Hepatocyte (in vitro differentiated cells): ENCODE results near the gene CAMSAP1. TPM values are rescaled to one million over a fixed set of nuclear protein-coding genes. Genes with fewer than 3 reads are reported as not detected.

Experiments used
- DNase-seq: peaks from one replicate; pipeline ENCODE4 v3.0.0-alpha.2; 2016; ENCODE audit warnings: low spot score
- H2AFZ ChIP-seq: fragments of 200-600 bp; sonication (generic); 2 replicates; pipeline ENCODE4 v1.6.0; 2016; ENCODE audit warnings: antibody characterized with exemption, mild to moderate bottlenecking
- H3K27ac ChIP-seq: fragments of 200-600 bp; sonication (generic); 2 replicates; pipeline ENCODE4 v1.5.1; 2016; ENCODE audit warnings: mild to moderate bottlenecking
- H3K27me3 ChIP-seq: fragments of 200-600 bp; sonication (generic); 2 replicates; pipeline ENCODE4 v1.6.1; 2016
- H3K36me3 ChIP-seq: fragments of 200-600 bp; sonication (generic); replicated peaks from 2 replicates; pipeline ENCODE4 v1.5.1; 2016; ENCODE audit warnings: low read depth; ENCODE audit not compliant: insufficient read depth
- H3K4me1 ChIP-seq: fragments of 200-600 bp; sonication (generic); 2 replicates; pipeline ENCODE4 v1.5.1; 2016; ENCODE audit warnings: mild to moderate bottlenecking, moderate library complexity; ENCODE audit not compliant: insufficient read depth
- H3K4me2 ChIP-seq: fragments of 200-600 bp; sonication (generic); 2 replicates; pipeline ENCODE4 v1.6.0; 2016
- H3K4me3 ChIP-seq: fragments of 200-600 bp; sonication (generic); 2 replicates; pipeline ENCODE4 v1.5.1; 2016; ENCODE audit warnings: mild to moderate bottlenecking
- H3K79me2 ChIP-seq: fragments of 200-600 bp; sonication (generic); 2 replicates; pipeline ENCODE4 v1.6.0; 2017; ENCODE audit warnings: mild to moderate bottlenecking
- H3K9me2 ChIP-seq: fragments of 200-600 bp; sonication (generic); replicated peaks from 2 replicates; pipeline ENCODE4 v1.6.0; 2017; ENCODE audit warnings: mild to moderate bottlenecking; ENCODE audit not compliant: insufficient read depth
- H3K9me3 ChIP-seq: fragments of 200-600 bp; sonication (generic); 2 replicates; pipeline ENCODE4 v1.5.1; 2016; ENCODE audit warnings: low read depth, mild to moderate bottlenecking
- H4K20me1 ChIP-seq: fragments of 200-600 bp; sonication (generic); 2 replicates; pipeline ENCODE4 v1.6.0; 2016; ENCODE audit warnings: mild to moderate bottlenecking; ENCODE audit not compliant: insufficient read depth, poor library complexity, severe bottlenecking
- EZH2 ChIP-seq: fragments of 200-600 bp; sonication (generic); IDR thresholded peaks from 2 replicates; pipeline ENCODE4 v1.6.1; 2016; ENCODE audit warnings: antibody characterized with exemption, mild to moderate bottlenecking, borderline replicate concordance
- EZH2phosphoT487 ChIP-seq: fragments of 200-600 bp; sonication (generic); IDR thresholded peaks from one replicate; pipeline ENCODE4 v1.6.1; 2018; ENCODE audit warnings: antibody characterized with exemption, mild to moderate bottlenecking, low read depth, moderate library complexity; ENCODE audit not compliant: unreplicated experiment, severe bottlenecking
- WGBS: methylation state at CpG from one replicate; pipeline ENCODE4 v1.1.6; 2016; ENCODE audit warnings: low lambda C conversion rate; ENCODE audit errors: missing lambda C conversion rate; 5-methylcytosine and 5-hydroxymethylcytosine counted together
- polyA plus RNA-seq: library from polyadenylated mRNA; unstranded; fragments of >200 nt; fragmentation: Nextera tagmentation; extraction: Ambion mirVana; gene quantifications from 2 replicates; pipeline ENCODE4 v1.2.1, GENCODE V29; 2016
- total RNA-seq: library from RNA; depleted of rRNA; stranded (reverse); fragments of >200 nt; gene quantifications from 2 replicates; pipeline ENCODE4 v1.2.3, GENCODE V29; 2014
- TF ChIP-seq, protein P1 (sequence below): fragments of 200-600 bp; sonication (generic); IDR thresholded peaks from 2 replicates; pipeline ENCODE4 v1.5.1; 2016; ENCODE audit warnings: antibody characterized with exemption, mild to moderate bottlenecking; ENCODE audit not compliant: poor library complexity

Gene CAMSAP1
- total and polyA plus RNA-seq, 2 experiments from 2014 or later: 5.0 to 15.6 TPM

DNA sequence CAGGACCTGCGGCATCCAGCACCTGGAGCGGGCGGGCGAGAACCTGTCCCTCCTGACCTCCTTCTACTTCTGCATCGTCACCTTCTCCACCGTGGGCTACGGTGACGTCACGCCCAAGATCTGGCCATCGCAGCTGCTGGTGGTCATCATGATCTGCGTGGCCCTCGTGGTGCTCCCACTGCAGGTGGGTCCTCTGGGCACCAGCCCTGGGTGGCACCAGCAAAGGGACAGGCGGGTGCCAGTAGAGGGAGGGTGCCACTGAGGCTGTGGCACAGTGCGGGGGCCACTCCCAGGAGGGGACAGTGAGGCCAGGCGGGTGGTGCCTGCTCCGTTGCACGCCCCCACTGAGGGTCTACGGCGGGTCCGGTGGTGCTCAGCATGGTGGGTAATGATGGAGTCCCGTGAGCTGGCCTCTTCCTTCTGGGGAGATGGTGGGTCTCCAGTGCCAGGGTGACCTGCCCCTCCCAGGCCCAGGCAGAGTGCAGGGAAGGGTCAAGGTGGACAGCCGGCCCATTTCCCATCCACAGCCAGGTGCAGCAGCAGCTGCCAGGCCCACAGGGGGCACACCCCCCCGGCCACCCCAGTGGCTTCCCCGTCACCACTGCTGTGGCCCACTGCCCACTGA, 147.6 kb downstream of the CAMSAP1 start:
- TF ChIP-seq EZH2phosphoT487: no peak
- TF ChIP-seq, protein P1, sequence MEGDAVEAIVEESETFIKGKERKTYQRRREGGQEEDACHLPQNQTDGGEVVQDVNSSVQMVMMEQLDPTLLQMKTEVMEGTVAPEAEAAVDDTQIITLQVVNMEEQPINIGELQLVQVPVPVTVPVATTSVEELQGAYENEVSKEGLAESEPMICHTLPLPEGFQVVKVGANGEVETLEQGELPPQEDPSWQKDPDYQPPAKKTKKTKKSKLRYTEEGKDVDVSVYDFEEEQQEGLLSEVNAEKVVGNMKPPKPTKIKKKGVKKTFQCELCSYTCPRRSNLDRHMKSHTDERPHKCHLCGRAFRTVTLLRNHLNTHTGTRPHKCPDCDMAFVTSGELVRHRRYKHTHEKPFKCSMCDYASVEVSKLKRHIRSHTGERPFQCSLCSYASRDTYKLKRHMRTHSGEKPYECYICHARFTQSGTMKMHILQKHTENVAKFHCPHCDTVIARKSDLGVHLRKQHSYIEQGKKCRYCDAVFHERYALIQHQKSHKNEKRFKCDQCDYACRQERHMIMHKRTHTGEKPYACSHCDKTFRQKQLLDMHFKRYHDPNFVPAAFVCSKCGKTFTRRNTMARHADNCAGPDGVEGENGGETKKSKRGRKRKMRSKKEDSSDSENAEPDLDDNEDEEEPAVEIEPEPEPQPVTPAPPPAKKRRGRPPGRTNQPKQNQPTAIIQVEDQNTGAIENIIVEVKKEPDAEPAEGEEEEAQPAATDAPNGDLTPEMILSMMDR: no peak
- no peak for TF ChIP-seq EZH2
- WGBS: 94% methylated on average over 23 of the region's 24 CpGs
- H2AFZ ChIP-seq: no peak overlapping the region

DNA sequence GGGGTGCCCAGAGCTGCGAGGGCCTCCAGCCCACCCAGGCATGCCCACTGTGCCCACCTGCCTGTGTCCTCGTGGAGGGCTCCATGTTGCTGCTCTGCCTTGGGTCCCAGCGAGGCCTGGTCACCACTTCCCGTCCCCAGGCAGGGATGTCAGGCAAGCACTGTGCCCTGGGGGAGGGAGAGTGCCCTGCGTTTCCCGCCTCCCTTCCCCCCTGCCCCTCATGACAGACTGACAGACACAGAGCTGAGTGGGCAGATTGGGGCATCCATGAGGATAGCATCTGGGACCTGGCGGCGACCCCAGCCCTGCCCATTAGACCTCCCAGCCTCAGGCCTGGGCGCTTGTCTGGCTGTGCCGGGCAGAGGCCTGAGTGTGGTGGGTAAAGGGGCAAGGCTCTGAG, 148.5 kb downstream of the CAMSAP1 start:
- Histone ChIP-seq H3K9me2 (no peaks in the 10 kb centered on the region), H3K4me1 (no peaks in the 10 kb centered on the region), H2AFZ (no peak overlapping the region), H3K4me3 (no peak overlapping the region), H4K20me1 (no peaks in the 10 kb centered on the region), H3K4me2 (no peak overlapping the region), H3K27ac (no peak overlapping the region), H3K27me3 (no peaks in the 10 kb centered on the region), H3K9me3 (no peaks in the 10 kb centered on the region), H3K79me2 (no peaks in the 10 kb centered on the region), H3K36me3 (no peaks in the 10 kb centered on the region)
- TF ChIP-seq EZH2 (no peak), EZH2phosphoT487 (no peak)
- WGBS: 87% methylated on average over 7 of the region's 10 CpGs
- DNase-seq: no peak

More for the DNA sequence above, 147.6 kb downstream of the CAMSAP1 start:
- Histone ChIP-seq H3K4me2 (no peak overlapping the region), H3K4me3 (no peak overlapping the region), H3K27me3 (no peaks in the 10 kb centered on the region), H3K9me3 (no peaks in the 10 kb centered on the region), H3K36me3 (no peaks in the 10 kb centered on the region), H3K9me2 (no peaks in the 10 kb centered on the region), H3K79me2 (no peaks in the 10 kb centered on the region), H3K27ac (no peak overlapping the region), H4K20me1 (no peaks in the 10 kb centered on the region), H3K4me1 (no peaks in the 10 kb centered on the region)
- no peak for DNase-seq

Other genes starting within 250 kb of the CAMSAP1 start
- gene LCN9, start 244.2 kb downstream of the CAMSAP1 start, total RNA-seq: 2.2 and 2.6 TPM in 2 replicates
- 13.4 and 21.6 TPM in 2 replicates for gene LCN9, start 244.2 kb downstream of the CAMSAP1 start, polyA plus RNA-seq
- not detected in 2 replicates for gene SOHLH1, start 208.1 kb downstream of the CAMSAP1 start, total RNA-seq
- gene SOHLH1, start 208.1 kb downstream of the CAMSAP1 start, polyA plus RNA-seq: not detected in 2 replicates
- gene KCNT1, start 205.4 kb downstream of the CAMSAP1 start, total RNA-seq: 0.40 TPM in 1 of 2 replicates, not detected in the other
- 0.27 TPM in 1 of 2 replicates, not detected in the other for gene KCNT1, start 205.4 kb downstream of the CAMSAP1 start, polyA plus RNA-seq
- 33.6 and 36.4 TPM in 2 replicates for gene UBAC1, start 53.8 kb upstream of the CAMSAP1 start, total RNA-seq
- 35.2 and 42.5 TPM in 2 replicates for gene UBAC1, start 53.8 kb upstream of the CAMSAP1 start, polyA plus RNA-seq
- gene NACC2, start 187.7 kb upstream of the CAMSAP1 start, total RNA-seq: 12.3 and 13.0 TPM in 2 replicates
- gene NACC2, start 187.7 kb upstream of the CAMSAP1 start, polyA plus RNA-seq: 7.1 and 11.0 TPM in 2 replicates
- gene TMEM250, start 211.3 kb upstream of the CAMSAP1 start, total RNA-seq: 32.9 and 37.8 TPM in 2 replicates
- 45.3 and 47.6 TPM in 2 replicates for gene TMEM250, start 211.3 kb upstream of the CAMSAP1 start, polyA plus RNA-seq